ENCODE measurements around the gene SLC6A9.
A peak's percentile ranks its signal among the peaks of the same experiment; 100 is the strongest.

SLC6A9 gene

DNA sequence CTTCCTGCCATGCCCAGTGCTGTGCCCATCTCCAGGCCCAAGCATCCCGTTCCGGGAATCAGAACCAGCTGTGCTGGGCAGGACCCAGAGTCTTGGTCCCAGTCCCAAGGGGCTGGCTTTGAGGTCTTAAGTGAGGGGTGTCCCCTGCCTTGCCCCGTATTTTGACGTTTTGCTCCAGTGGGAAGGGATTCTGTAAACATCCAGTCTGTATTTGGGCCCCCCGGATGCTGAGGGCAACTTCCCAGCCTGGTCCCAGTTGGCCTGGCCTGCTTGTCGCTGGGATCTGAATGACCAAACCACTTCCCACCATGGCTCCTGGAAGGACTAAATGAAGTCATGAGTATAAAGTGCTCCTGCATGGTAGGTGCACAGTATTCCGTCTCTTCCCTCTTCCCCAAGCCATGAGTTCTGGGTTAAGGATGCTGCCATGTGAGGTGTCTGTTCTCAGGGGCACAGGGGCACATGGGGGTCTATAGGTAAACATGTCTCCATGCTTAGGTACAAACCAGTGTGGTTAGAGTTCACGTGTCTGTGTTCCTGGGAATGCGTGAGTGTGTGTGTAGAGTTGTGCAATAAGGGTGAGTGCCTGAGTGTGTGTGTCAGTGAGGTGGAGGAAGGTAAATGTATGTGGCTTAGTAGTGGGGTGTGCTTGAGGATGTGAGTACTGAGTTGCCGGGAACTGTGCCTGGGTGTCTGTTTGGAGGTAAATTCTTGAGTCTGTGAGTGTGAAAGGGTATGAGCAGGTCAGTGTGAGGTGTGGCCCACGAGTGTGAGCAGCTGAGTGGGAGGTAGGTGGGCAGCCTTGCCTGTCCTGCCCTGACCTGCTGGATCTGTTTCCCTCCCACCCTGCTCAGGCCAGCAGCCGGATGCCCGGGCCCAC is 50.8 kb downstream of the SLC6A9 start:
- TF ChIP-seq, protein P1, sequence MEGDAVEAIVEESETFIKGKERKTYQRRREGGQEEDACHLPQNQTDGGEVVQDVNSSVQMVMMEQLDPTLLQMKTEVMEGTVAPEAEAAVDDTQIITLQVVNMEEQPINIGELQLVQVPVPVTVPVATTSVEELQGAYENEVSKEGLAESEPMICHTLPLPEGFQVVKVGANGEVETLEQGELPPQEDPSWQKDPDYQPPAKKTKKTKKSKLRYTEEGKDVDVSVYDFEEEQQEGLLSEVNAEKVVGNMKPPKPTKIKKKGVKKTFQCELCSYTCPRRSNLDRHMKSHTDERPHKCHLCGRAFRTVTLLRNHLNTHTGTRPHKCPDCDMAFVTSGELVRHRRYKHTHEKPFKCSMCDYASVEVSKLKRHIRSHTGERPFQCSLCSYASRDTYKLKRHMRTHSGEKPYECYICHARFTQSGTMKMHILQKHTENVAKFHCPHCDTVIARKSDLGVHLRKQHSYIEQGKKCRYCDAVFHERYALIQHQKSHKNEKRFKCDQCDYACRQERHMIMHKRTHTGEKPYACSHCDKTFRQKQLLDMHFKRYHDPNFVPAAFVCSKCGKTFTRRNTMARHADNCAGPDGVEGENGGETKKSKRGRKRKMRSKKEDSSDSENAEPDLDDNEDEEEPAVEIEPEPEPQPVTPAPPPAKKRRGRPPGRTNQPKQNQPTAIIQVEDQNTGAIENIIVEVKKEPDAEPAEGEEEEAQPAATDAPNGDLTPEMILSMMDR (IDR thresholded peaks at IDR 0.05; ENCODE audit: insufficient read depth, low read depth, low read length, missing control alignments): no peak
- peak overlapping the region; percentile 68 for H3K4me3 ChIP-seq (ENCODE audit: low read depth, low read length)
- no peak for DNase-seq (ENCODE audit: low read depth)

DNA sequence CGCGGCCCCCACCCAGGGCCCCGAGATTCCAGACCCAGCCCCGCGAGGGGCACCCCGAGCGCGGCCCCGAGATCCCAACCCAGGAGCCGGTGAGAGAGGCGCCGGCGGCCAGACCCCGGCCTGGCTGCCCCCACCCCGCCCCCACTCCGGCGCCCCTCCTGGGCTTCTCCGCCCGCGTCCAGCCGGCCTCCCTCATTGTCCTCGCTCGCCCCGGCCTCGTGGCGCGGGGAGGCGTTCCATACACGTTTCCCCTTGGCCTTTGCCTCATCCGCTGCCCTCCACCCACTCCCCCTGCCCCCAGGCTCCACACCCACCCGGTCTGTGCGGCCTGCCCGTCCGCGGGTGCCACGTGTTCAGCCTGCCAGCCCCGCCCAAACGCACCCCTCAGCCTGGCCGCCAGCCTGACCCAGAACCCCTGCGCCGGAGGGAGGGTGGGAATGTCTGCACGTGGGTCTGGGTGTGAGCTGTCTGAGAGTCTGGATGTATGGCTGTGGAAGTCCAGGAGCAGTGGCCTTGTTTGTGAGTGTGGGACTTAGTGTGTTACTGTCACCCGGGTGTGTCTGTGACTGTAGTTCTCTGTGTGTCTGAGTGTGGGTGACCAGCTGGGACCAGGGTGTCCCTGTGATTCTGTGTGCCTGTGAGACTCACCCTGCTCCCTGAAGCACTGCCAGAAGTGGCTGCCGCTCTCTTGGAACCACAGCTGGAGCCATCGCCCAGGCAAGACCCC is 51.6 kb downstream of the SLC6A9 start:
- TF ChIP-seq, protein P1 (IDR thresholded peaks at IDR 0.05; ENCODE audit: insufficient read depth, low read depth, low read length, missing control alignments): no peak
- DNase-seq (ENCODE audit: low read depth): peak; percentile 58
- peak overlapping the region; percentile 68 for H3K4me3 ChIP-seq (ENCODE audit: low read depth, low read length)

DNA sequence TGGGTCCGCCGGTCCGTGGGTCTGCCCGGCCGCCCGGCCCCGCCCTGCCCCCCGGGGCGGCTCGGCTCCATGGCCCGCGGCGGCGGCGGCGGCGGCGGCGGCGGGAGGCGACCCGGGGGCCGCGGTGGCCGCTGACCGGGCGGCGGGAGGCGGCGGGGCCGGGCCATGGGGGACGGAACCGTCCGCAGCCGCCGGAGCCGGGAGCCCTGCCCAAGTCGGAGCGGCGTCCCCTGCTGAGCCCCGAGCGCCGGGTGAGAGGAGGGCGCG is 52.1 kb downstream of the SLC6A9 start:
- TF ChIP-seq, protein P1 (IDR thresholded peaks at IDR 0.05; ENCODE audit: insufficient read depth, low read depth, low read length, missing control alignments): no peak
- DNase-seq (ENCODE audit: low read depth): no peak
- H3K4me3 ChIP-seq (ENCODE audit: low read depth, low read length): peak overlapping the region; percentile 68

DNA sequence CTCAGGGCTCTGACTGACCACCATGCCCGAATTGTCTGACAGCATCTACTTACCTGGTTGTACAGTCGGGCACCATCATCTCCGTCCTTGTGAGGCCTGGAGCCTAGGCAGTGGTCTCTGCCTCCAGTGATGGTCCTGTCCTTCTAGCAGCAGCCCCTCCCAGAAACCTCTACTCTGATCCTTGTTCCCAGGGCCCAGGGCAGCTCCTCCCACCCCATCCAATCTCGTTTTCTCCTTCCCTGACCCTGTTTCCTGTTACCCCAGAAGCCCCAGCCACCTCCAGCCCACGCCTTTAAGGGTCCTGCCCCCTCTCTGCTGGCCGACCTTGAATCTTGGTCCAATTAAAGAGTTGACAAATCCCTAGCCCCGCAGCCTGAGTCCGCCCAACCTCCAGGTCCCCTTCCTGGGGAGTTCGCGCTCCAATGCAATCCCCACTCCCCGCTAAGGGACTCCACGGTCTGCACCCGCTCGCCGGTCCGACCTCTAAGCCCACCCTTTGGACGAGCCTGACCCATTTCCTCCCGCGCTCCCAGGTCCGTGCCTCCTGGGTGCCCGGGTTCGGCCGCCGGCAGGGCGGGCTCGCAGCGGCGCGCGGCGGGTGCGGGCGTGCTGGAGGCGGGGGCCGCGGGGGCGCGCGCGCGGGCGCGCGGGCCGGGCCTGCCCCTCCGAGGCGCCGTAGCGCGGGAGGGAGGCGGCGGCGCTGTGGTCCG is 52.6 kb downstream of the SLC6A9 start, which contains the start of gene B4GALT2:
Gene B4GALT2 (plus strand): TSS at position 660 of the 710 bp plus-strand sequence. CDS start 1,951 bp downstream, outside the sequence.
- TF ChIP-seq, protein P1 (IDR thresholded peaks at IDR 0.05; ENCODE audit: insufficient read depth, low read depth, low read length, missing control alignments): no peak
- H3K4me3 ChIP-seq (ENCODE audit: low read depth, low read length): peak within 1 kb of the TSS; percentile 68
- DNase-seq (ENCODE audit: low read depth): peak; percentile 57

DNA sequence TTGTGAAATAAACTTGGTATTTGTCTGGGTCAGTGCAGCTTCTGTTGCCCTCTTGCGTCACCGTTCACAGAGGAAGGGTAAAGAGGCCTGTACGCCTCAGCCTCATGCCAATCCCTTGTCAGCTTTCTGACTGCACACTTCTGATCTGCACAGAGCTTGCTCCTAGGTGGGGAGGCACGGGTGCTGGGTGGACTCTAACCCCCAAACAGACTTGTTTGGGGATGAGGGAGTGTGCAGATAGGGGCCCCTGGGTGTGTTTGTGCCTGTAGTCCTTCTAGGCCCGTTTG is 53.1 kb downstream of the SLC6A9 start:
- TF ChIP-seq, protein P1 (IDR thresholded peaks at IDR 0.05; ENCODE audit: insufficient read depth, low read depth, low read length, missing control alignments): no peak
- no peak overlapping the region for H3K4me3 ChIP-seq (ENCODE audit: low read depth, low read length)
- no peak for DNase-seq (ENCODE audit: low read depth)

GRCh38 chr1:43977376-43978263 is 53.6 kb downstream of the SLC6A9 start:
- TF ChIP-seq, protein P1 (IDR thresholded peaks at IDR 0.05; ENCODE audit: insufficient read depth, low read depth, low read length, missing control alignments): no peak
- no peak for DNase-seq (ENCODE audit: low read depth)
- no peak overlapping the region for H3K4me3 ChIP-seq (ENCODE audit: low read depth, low read length)
